NCI-H2029 treated with DMSO at 0.1 percent for 48 hours (cell line): ENCODE results near the gene RBMS3.

Experiments used
- DNase-seq: peaks from one replicate; lab custom pipeline; 2025; lab: John Stamatoyannopoulos, UW

RBMS3 gene

GRCh38 chr3:29940759-29941323 lies 660.0 kb downstream of the RBMS3 start:
- DNase-seq: no peak

- DNase-seq: no peak
These were observed 661.4 kb downstream of the RBMS3 start for GRCh38 chr3:29942297-29942696.

- no peak for DNase-seq
These were observed 668.3 kb downstream of the RBMS3 start for GRCh38 chr3:29949131-29949530.

GRCh38 chr3:29949940-29950616 lies 669.2 kb downstream of the RBMS3 start:
- no peak for DNase-seq

GRCh38 chr3:29952431-29952830 lies 671.6 kb downstream of the RBMS3 start:
- DNase-seq: no peak

GRCh38 chr3:29955413-29955812 lies 674.5 kb downstream of the RBMS3 start:
- no peak for DNase-seq

- DNase-seq: no peak
These were observed 677.9 kb downstream of the RBMS3 start for GRCh38 chr3:29958816-29959215.

- DNase-seq: no peak
These were observed 691.0 kb downstream of the RBMS3 start for GRCh38 chr3:29971895-29972294.

GRCh38 chr3:29972320-29972993 lies 691.6 kb downstream of the RBMS3 start:
- DNase-seq: no peak

GRCh38 chr3:29973763-29974162 lies 692.9 kb downstream of the RBMS3 start:
- DNase-seq: no peak

- no peak for DNase-seq
These were observed 696.0 kb downstream of the RBMS3 start for GRCh38 chr3:29976871-29977270.

GRCh38 chr3:29977360-29977759 lies 696.5 kb downstream of the RBMS3 start:
- no peak for DNase-seq

GRCh38 chr3:29978036-29978435 lies 697.2 kb downstream of the RBMS3 start:
- DNase-seq: no peak

- DNase-seq: no peak
These were observed 710.3 kb downstream of the RBMS3 start for GRCh38 chr3:29991198-29991597.

GRCh38 chr3:30002797-30003196 lies 721.9 kb downstream of the RBMS3 start:
- no peak for DNase-seq

- no peak for DNase-seq
These were observed 722.9 kb downstream of the RBMS3 start for GRCh38 chr3:30003741-30004140.

GRCh38 chr3:30004481-30004880 lies 723.6 kb downstream of the RBMS3 start:
- no peak for DNase-seq

GRCh38 chr3:30006111-30006510 lies 725.2 kb downstream of the RBMS3 start:
- no peak for DNase-seq

GRCh38 chr3:30007668-30008067 lies 726.8 kb downstream of the RBMS3 start:
- DNase-seq: no peak

- no peak for DNase-seq
These were observed 730.4 kb downstream of the RBMS3 start for GRCh38 chr3:30011237-30011803.

- peak; percentile 83 for DNase-seq
These were observed 732.2 kb downstream of the RBMS3 start for GRCh38 chr3:30012941-30013543.

GRCh38 chr3:30017901-30018300 lies 737.0 kb downstream of the RBMS3 start:
- no peak for DNase-seq

GRCh38 chr3:30020380-30020779 lies 739.5 kb downstream of the RBMS3 start:
- DNase-seq: no peak
